Measurements from ENCODE around the gene ENAH.

ENAH gene

GRCh38 chr1:225461533-225462428, 191.1 kb downstream of the ENAH start:
- TF ChIP-seq SIN3A (IDR thresholded peaks at IDR 0.05; ENCODE audit: borderline replicate concordance, insufficient read depth, low read length), result no peak

- no peak for TF ChIP-seq POLR2AphosphoS5 (IDR thresholded peaks at IDR 0.05; ENCODE audit: low read depth, low read length)
- no peak for TF ChIP-seq SIN3A (IDR thresholded peaks at IDR 0.05; ENCODE audit: borderline replicate concordance, insufficient read depth, low read length)
- TF ChIP-seq FOXP2 (optimal IDR thresholded peaks at IDR 0.05; ENCODE audit: borderline replicate concordance, extremely low read depth, extremely low read length, insufficient read depth), result no peak
- TF ChIP-seq REST (IDR thresholded peaks at IDR 0.05; ENCODE audit: insufficient read depth in 1 of 2, low read depth in 2 of 2, low read length in 2 of 2), result no peak
- TF ChIP-seq TAF1 (IDR thresholded peaks at IDR 0.05; ENCODE audit: borderline replicate concordance, insufficient read depth, low read length), result no peak
Measured at GRCh38 chr1:225460737-225461532, 192.0 kb downstream of the ENAH start.

GRCh38 chr1:225460021-225460736, 192.7 kb downstream of the ENAH start:
- TF ChIP-seq TAF1 (IDR thresholded peaks at IDR 0.05; ENCODE audit: borderline replicate concordance, insufficient read depth, low read length) (no peak), REST (IDR thresholded peaks at IDR 0.05; ENCODE audit: insufficient read depth in 1 of 2, low read depth in 2 of 2, low read length in 2 of 2) (no peak), SIN3A (IDR thresholded peaks at IDR 0.05; ENCODE audit: borderline replicate concordance, insufficient read depth, low read length) (no peak), POLR2AphosphoS5 (IDR thresholded peaks at IDR 0.05; ENCODE audit: low read depth, low read length) (no peak), FOXP2 (optimal IDR thresholded peaks at IDR 0.05; ENCODE audit: borderline replicate concordance, extremely low read depth, extremely low read length, insufficient read depth) (no peak)

- TF ChIP-seq FOXP2 (optimal IDR thresholded peaks at IDR 0.05; ENCODE audit: borderline replicate concordance, extremely low read depth, extremely low read length, insufficient read depth) (no peak), SIN3A (IDR thresholded peaks at IDR 0.05; ENCODE audit: borderline replicate concordance, insufficient read depth, low read length) (no peak), REST (IDR thresholded peaks at IDR 0.05; ENCODE audit: insufficient read depth in 1 of 2, low read depth in 2 of 2, low read length in 2 of 2) (no peak), POLR2AphosphoS5 (IDR thresholded peaks at IDR 0.05; ENCODE audit: low read depth, low read length) (no peak)
Measured at GRCh38 chr1:225458222-225458631, 194.7 kb downstream of the ENAH start.

DNA sequence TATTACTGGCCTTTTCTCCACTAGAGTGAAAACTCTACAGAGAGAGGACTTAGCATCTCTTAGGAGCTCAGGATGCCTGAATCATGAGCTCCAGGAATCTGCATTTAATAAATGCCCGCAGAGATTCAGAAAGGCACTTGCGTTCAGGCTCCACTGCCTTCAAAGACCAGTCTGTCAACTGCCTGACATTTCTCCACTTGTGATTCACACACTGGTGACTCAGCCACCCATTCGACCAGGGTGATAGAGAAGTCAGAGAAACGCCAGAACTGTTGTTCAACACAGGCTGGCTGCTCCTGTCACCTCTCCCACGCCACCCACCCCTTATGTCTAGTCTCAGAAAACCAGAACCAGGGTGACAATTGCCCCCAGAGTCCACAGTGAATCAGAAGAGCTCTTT, 198.2 kb downstream of the ENAH start:
- no peak for TF ChIP-seq POLR2AphosphoS5 (IDR thresholded peaks at IDR 0.05; ENCODE audit: low read depth, low read length)
- TF ChIP-seq SIN3A (IDR thresholded peaks at IDR 0.05; ENCODE audit: borderline replicate concordance, insufficient read depth, low read length), result no peak
- TF ChIP-seq TAF1 (IDR thresholded peaks at IDR 0.05; ENCODE audit: borderline replicate concordance, insufficient read depth, low read length), result no peak
- no peak for TF ChIP-seq FOXP2 (optimal IDR thresholded peaks at IDR 0.05; ENCODE audit: borderline replicate concordance, extremely low read depth, extremely low read length, insufficient read depth)
- TF ChIP-seq REST (IDR thresholded peaks at IDR 0.05; ENCODE audit: insufficient read depth in 1 of 2, low read depth in 2 of 2, low read length in 2 of 2), result no peak
